ENCODE data around the gene AAK1. TPM values are rescaled to one million over a fixed set of nuclear protein-coding genes. Genes with fewer than 3 reads are reported as not detected.

Gene AAK1
- total RNA-seq, 3 donors from 2014 or later = 37.9 to 54.0 (median 44.9) TPM

DNA sequence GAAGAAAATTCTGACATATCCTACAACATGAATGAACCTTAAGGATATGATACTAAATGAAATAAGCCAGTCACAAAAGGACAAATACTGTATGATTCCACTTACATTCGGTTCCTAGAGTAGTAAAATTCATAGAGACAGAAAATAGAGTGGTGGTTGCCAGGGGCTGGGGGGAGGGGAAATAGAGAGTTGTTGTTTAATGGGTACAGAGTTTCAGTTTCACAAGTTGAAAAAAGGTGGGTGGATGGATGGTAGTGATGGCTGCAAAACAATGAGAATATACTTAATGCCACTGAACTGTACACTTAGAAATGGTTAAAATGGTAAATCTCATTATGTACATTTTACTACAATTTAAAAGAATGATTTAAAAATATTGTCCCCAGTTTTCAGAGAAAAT, 153.1 kb downstream of the AAK1 start:
- H3K27ac ChIP-seq = peak overlapping the region in 1 of 2 donors; percentile 42
- H3K4me3 ChIP-seq = no peak overlapping the region
- intact Hi-C loops (cut with DNase I; ENCODE audit: low total_unique reads) = no loop called here

GRCh38 chr2:69489793-69490192, 153.7 kb downstream of the AAK1 start:
- no peak for TF ChIP-seq CTCF (IDR thresholded peaks at IDR 0.05)
- no peak for TF ChIP-seq POLR2AphosphoS5 (IDR thresholded peaks at IDR 0.05)
- no peak for TF ChIP-seq POLR2A (IDR thresholded peaks at IDR 0.05)
- no peak overlapping the region for H3K27ac ChIP-seq
- H3K4me3 ChIP-seq = no peak overlapping the region
- no peak for DNase-seq (ENCODE audit: low spot score in 2 of 2)
- intact Hi-C loops (cut with DNase I; ENCODE audit: low total_unique reads) = no loop called here
- H3K27me3 ChIP-seq = no peaks in the 10 kb centered on the region
- H3K4me1 ChIP-seq = no peaks in the 10 kb centered on the region
- no peaks in the 10 kb centered on the region for H3K36me3 ChIP-seq
- no peaks in the 10 kb centered on the region for H3K9me3 ChIP-seq

More for the DNA sequence above, 153.1 kb downstream of the AAK1 start:
- H3K4me1 ChIP-seq = no peaks in the 10 kb centered on the region
- H3K9me3 ChIP-seq = no peaks in the 10 kb centered on the region
- H3K36me3 ChIP-seq = no peaks in the 10 kb centered on the region
- no peak for TF ChIP-seq CTCF (IDR thresholded peaks at IDR 0.05)
- TF ChIP-seq POLR2A (IDR thresholded peaks at IDR 0.05) = no peak
- no peak for TF ChIP-seq POLR2AphosphoS5 (IDR thresholded peaks at IDR 0.05)
- H3K27me3 ChIP-seq = no peaks in the 10 kb centered on the region
- DNase-seq (ENCODE audit: low spot score in 2 of 2) = no peak

DNA sequence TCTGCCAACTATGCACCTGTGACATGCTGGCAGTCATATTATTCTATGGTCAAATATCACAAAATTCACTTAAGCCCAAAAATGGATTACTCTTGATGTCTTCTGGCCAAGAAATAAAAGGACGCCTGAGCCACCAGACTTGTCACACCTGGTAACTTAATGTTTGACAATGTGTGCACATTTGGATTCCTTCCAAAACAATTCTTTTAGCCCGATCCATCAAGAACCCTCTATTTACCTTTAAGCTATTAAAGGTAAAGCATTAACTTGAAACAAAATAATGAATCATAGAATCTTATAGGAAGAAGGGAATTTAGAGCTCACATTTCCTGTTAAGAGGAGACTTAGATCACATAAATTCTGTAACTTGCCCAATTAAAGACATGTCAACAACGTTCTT, 159.8 kb downstream of the AAK1 start:
- Histone ChIP-seq H3K27ac (no peak overlapping the region), H3K36me3 (no peaks in the 10 kb centered on the region), H3K27me3 (no peaks in the 10 kb centered on the region), H3K4me1 (no peaks in the 10 kb centered on the region), H3K9me3 (no peaks in the 10 kb centered on the region), H3K4me3 (no peak overlapping the region)
- intact Hi-C loops (cut with DNase I; ENCODE audit: low total_unique reads) = loop anchor here (2.0 kb wide), 1 partner anchor 31 kb away; no protein-coding TSS in a partner anchor
- no peak for DNase-seq (ENCODE audit: low spot score in 2 of 2)
- TF ChIP-seq POLR2AphosphoS5 (IDR thresholded peaks at IDR 0.05) (no peak), POLR2A (IDR thresholded peaks at IDR 0.05) (no peak), CTCF (IDR thresholded peaks at IDR 0.05) (no peak)

DNA sequence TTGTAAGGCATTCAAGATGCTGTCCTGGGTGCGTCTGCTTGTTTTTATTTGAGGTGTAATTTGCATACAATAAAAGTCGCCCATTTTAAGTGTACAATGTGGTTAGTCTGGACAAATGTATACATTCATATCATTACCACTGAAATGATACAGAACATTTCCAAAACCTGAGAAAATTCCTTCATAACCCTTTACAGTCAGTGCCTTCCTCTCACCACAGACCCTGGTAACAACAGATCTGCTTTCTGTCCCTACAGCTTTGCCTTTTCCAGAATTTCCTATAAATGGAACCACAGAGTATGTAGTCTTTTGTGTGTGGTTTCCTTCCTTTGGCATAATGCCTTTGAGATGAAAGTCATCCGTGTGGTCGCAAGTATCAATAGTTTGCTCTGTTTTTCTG, 160.5 kb downstream of the AAK1 start:
- TF ChIP-seq POLR2A (IDR thresholded peaks at IDR 0.05) = no peak
- TF ChIP-seq CTCF (IDR thresholded peaks at IDR 0.05) = no peak
- no peak for TF ChIP-seq POLR2AphosphoS5 (IDR thresholded peaks at IDR 0.05)

GRCh38 chr2:69482471-69482870, 161.1 kb downstream of the AAK1 start:
- no peak for TF ChIP-seq POLR2AphosphoS5 (IDR thresholded peaks at IDR 0.05)
- no peak for TF ChIP-seq CTCF (IDR thresholded peaks at IDR 0.05)
- TF ChIP-seq POLR2A (IDR thresholded peaks at IDR 0.05) = no peak
- Histone ChIP-seq H3K27me3 (no peaks in the 10 kb centered on the region), H3K4me3 (no peak overlapping the region), H3K4me1 (no peaks in the 10 kb centered on the region), H3K36me3 (no peaks in the 10 kb centered on the region), H3K9me3 (no peaks in the 10 kb centered on the region), H3K27ac (no peak overlapping the region)
- intact Hi-C loops (cut with DNase I; ENCODE audit: low total_unique reads) = loop anchor here (2.0 kb wide), 1 partner anchor 32 kb away; no protein-coding TSS in a partner anchor
- DNase-seq (ENCODE audit: low spot score in 2 of 2) = no peak

More for the DNA sequence above, 160.5 kb downstream of the AAK1 start:
- H3K4me3 ChIP-seq = no peak overlapping the region
- no peaks in the 10 kb centered on the region for H3K36me3 ChIP-seq
- no peaks in the 10 kb centered on the region for H3K27me3 ChIP-seq
- DNase-seq (ENCODE audit: low spot score in 2 of 2) = no peak
- no peaks in the 10 kb centered on the region for H3K9me3 ChIP-seq
- no peaks in the 10 kb centered on the region for H3K4me1 ChIP-seq
- no peak overlapping the region for H3K27ac ChIP-seq
- intact Hi-C loops (cut with DNase I; ENCODE audit: low total_unique reads) = loop anchor here (2.0 kb wide), 1 partner anchor 32 kb away; no protein-coding TSS in a partner anchor

Measured in breast epithelium (tissue), 4 donors.